HepG2 (cell line): Measurements from ENCODE around the gene H3-3A. TPM values are rescaled to one million over a fixed set of nuclear protein-coding genes. Genes with fewer than 3 reads are reported as not detected.

Experiments
- NFYB ChIP-seq: sonication (generic); formaldehyde crosslinking; IDR thresholded peaks from 2 replicates; pipeline ENCODE4 v1.4.0; 2020; ENCODE audit warnings: missing genetic modification reagents
- PHB2 ChIP-seq: fragments of 450-650 bp; IDR thresholded peaks from 2 replicates; pipeline ENCODE4 v1.6.1; 2018; ENCODE audit not compliant: partially characterized antibody
- RAD21 ChIP-seq: fragments of 450-650 bp; formaldehyde crosslinking; IDR thresholded peaks from 2 replicates; pipeline ENCODE4 v1.5.0; 2020; ENCODE audit warnings: mild to moderate bottlenecking
- RBAK ChIP-seq: sonication (generic); formaldehyde crosslinking; IDR thresholded peaks from 2 replicates; pipeline ENCODE4 v1.5.1; 2020; ENCODE audit warnings: mild to moderate bottlenecking, missing genetic modification reagents
- REPIN1 ChIP-seq: sonication (generic); formaldehyde crosslinking; IDR thresholded peaks from 2 replicates; pipeline ENCODE4 v1.8.0; 2022; ENCODE audit warnings: missing genetic modification reagents, low read depth, mild to moderate bottlenecking, borderline replicate concordance
- RXRA ChIP-seq: sonication (generic); formaldehyde crosslinking; IDR thresholded peaks from 2 replicates; pipeline ENCODE4 v1.5.1; 2020; ENCODE audit warnings: missing genetic modification reagents
- RXRB ChIP-seq: IDR thresholded peaks from 2 replicates; pipeline ENCODE4 v1.6.1; 2016; ENCODE audit warnings: borderline replicate concordance, missing genetic modification reagents, missing compliant biosample characterization
- YEATS2 ChIP-seq: sonication (generic); formaldehyde crosslinking; IDR thresholded peaks from 2 replicates; pipeline ENCODE4 v1.4.0; 2020; ENCODE audit warnings: missing genetic modification reagents, borderline replicate concordance
- ZIK1 ChIP-seq: sonication (generic); formaldehyde crosslinking; IDR thresholded peaks from 2 replicates; pipeline ENCODE4 v1.5.0; 2020; ENCODE audit warnings: mild to moderate bottlenecking, low read depth, missing genetic modification reagents, borderline replicate concordance
- ZKSCAN8 ChIP-seq: IDR thresholded peaks from 2 replicates; pipeline ENCODE4 v1.6.1; 2016; ENCODE audit warnings: borderline replicate concordance, missing genetic modification reagents, missing compliant biosample characterization
- ZNF17 ChIP-seq: sonication (generic); formaldehyde crosslinking; IDR thresholded peaks from 2 replicates; pipeline ENCODE4 v1.5.0; 2020; ENCODE audit warnings: mild to moderate bottlenecking, missing genetic modification reagents
- ZNF205 ChIP-seq: IDR thresholded peaks from 2 replicates; pipeline ENCODE4 v1.6.1; 2018; ENCODE audit warnings: missing biosample characterization, missing genetic modification reagents
- ZNF264 ChIP-seq: sonication (generic); formaldehyde crosslinking; IDR thresholded peaks from 2 replicates; pipeline ENCODE4 v1.4.0; 2020; ENCODE audit warnings: missing genetic modification reagents
- ZNF34 ChIP-seq: sonication (generic); formaldehyde crosslinking; IDR thresholded peaks from 2 replicates; pipeline ENCODE4 v1.4.0; 2020; ENCODE audit warnings: mild to moderate bottlenecking, missing genetic modification reagents, borderline replicate concordance
- ZSCAN22 ChIP-seq: sonication (generic); formaldehyde crosslinking; IDR thresholded peaks from 2 replicates; pipeline ENCODE4 v1.4.0; 2020; ENCODE audit warnings: mild to moderate bottlenecking, missing genetic modification reagents
- polyA plus RNA-seq, 8 experiments: library from polyadenylated mRNA; depleted of rRNA in 3 of 8; stranded (reverse) in 7 of 8; unstranded in 1 of 8; fragments of >200 nt; fragmentation: Illumina TruSeq in 4 of 8; extraction: Trizol in 4 of 8; gene quantifications; 2 replicates each; pipeline versions ENCODE4 v1.2.1 to v1.2.3, GENCODE V29; 2011 to 2016; ENCODE audit warnings: low read depth in 4 of 8, missing spikeins in 1 of 8, mixed read lengths in 1 of 8; ENCODE audit not compliant: insufficient read depth in 1 of 8
- total RNA-seq, 5 experiments: library from RNA; depleted of rRNA; stranded (reverse); fragments of >200 nt; fragmentation: Illumina TruSeq; extraction: Trizol; gene quantifications; 2 replicates each; pipeline ENCODE4 v1.2.3, GENCODE V29; 2016; ENCODE audit warnings: low read depth in 1 of 5
- TF ChIP-seq, protein P1 (sequence below): sonication (generic); formaldehyde crosslinking; IDR thresholded peaks from 2 replicates; pipeline ENCODE4 v1.8.1; 2023; ENCODE audit warnings: mild to moderate bottlenecking, moderate library complexity, missing genetic modification reagents
- TF ChIP-seq, protein P2 (sequence below): sonication (generic); formaldehyde crosslinking; IDR thresholded peaks from 2 replicates; pipeline ENCODE4 v1.5.1; 2020; ENCODE audit warnings: missing genetic modification reagents, mild to moderate bottlenecking, borderline replicate concordance
- TF ChIP-seq, protein P3 (sequence below): sonication (generic); formaldehyde crosslinking; IDR thresholded peaks from 2 replicates; pipeline ENCODE4 v1.4.0; 2020; ENCODE audit warnings: mild to moderate bottlenecking, low read depth, missing genetic modification reagents
- TF ChIP-seq, protein P4 (sequence below): sonication (generic); formaldehyde crosslinking; IDR thresholded peaks from 2 replicates; pipeline ENCODE4 v1.4.0; 2020; ENCODE audit warnings: mild to moderate bottlenecking, missing genetic modification reagents
- TF ChIP-seq, protein P5 (sequence below): IDR thresholded peaks from 2 replicates; pipeline ENCODE4 v1.6.1; 2016; ENCODE audit warnings: missing genetic modification reagents, missing compliant biosample characterization
- TF ChIP-seq, protein P6 (sequence below): sonication (generic); formaldehyde crosslinking; IDR thresholded peaks from 2 replicates; pipeline ENCODE4 v1.9.0; 2021; ENCODE audit warnings: missing genetic modification reagents, borderline replicate concordance

H3-3A gene
- total and polyA plus RNA-seq, 2 of the 13 experiments (the other 11 are each of a cell fraction or from before 2014, with no cell fraction given): 221 to 320 TPM

DNA sequence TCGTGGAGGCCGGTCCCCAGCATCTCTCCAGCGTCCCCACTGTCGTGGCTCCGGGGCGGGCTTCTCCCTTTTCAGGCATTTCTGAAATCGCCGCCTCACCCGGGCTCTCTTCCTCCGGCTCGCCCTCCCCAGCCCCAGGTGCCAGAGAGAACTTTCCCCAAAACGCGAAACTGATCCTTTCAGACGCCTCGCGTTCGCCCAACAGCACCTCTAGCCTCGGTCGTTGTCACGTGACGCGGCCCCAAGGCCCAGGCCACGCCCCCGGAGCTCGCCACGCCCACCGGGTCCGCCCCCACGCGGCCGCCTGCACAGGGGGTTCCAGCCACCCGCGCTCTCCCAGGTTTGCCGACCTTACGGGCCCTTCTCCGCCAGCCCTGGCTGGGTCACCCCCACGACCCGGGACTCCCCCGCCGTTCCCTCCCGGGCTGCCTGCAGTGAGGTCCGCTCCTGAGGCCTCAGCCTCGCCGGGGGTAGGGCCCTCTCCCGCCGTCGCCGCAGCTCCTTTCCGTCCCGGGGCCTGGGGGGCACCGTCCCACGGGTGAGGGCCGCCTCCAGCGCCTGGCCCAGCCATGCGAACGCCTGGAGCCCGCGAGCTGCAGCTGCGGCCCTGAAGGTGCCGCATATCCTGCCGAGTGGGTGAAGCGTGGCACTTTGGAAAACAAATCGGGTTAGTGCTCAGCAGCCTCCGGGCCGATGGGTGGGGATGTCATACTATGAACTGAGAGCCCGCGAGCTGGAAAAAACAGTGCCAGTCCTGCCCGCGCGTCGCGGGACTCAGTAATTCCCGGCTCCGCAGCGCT lies 21.0 kb downstream of the H3-3A start (continued):
- TF ChIP-seq NFYB (CRISPR knock-in tag) (no peak), ZSCAN22 (no peak), ZNF205 (CRISPR knock-in tag) (no peak), PHB2 (no peak), ZNF34 (no peak), ZNF264 (CRISPR knock-in tag) (peak; percentile 46; the same call in 1 of the 2 replicates), YEATS2 (no peak), REPIN1 (peak; percentile 64; the same call in 1 of the 2 replicates), RXRA (CRISPR knock-in tag) (no peak), ZKSCAN8 (CRISPR knock-in tag) (no peak; the same call in 1 of the 2 replicates), RBAK (CRISPR knock-in tag) (no peak), ZNF17 (no peak), RXRB (CRISPR knock-in tag) (peak; percentile 24; the same call in 1 of the 2 replicates), RAD21 (no peak), ZIK1 (CRISPR knock-in tag) (no peak; the same call in 1 of the 2 replicates)
- TF ChIP-seq, protein P1, sequence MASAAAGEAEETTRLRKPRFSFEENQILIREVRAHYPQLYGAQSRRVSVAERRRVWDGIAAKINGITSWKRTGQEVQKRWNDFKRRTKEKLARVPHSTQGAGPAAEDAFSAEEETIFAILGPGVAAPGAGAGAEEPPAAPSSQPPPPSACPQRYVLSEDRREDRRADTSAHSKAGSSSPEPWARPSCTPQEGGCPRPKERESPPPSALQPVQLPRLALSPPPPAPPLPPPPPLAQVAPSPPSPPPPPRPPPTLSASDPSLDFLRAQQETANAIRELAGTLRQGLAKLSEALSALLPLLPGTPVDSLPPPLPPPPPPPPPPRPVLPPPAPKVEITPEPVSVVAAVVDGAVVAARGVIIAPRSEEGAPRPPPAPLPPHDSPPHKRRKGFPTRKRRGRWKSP: 0 out of 2 replicates have a peak, but pooled peaks have one; percentile 19
- TF ChIP-seq, protein P2, sequence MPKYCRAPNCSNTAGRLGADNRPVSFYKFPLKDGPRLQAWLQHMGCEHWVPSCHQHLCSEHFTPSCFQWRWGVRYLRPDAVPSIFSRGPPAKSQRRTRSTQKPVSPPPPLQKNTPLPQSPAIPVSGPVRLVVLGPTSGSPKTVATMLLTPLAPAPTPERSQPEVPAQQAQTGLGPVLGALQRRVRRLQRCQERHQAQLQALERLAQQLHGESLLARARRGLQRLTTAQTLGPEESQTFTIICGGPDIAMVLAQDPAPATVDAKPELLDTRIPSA (CRISPR knock-in tag): peak; percentile 65; the same call in 1 of the 2 replicates
- TF ChIP-seq, protein P3, sequence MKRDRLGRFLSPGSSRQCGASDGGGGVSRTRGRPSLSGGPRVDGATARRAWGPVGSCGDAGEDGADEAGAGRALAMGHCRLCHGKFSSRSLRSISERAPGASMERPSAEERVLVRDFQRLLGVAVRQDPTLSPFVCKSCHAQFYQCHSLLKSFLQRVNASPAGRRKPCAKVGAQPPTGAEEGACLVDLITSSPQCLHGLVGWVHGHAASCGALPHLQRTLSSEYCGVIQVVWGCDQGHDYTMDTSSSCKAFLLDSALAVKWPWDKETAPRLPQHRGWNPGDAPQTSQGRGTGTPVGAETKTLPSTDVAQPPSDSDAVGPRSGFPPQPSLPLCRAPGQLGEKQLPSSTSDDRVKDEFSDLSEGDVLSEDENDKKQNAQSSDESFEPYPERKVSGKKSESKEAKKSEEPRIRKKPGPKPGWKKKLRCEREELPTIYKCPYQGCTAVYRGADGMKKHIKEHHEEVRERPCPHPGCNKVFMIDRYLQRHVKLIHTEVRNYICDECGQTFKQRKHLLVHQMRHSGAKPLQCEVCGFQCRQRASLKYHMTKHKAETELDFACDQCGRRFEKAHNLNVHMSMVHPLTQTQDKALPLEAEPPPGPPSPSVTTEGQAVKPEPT (CRISPR knock-in tag): peak; percentile 87
- TF ChIP-seq, protein P4, sequence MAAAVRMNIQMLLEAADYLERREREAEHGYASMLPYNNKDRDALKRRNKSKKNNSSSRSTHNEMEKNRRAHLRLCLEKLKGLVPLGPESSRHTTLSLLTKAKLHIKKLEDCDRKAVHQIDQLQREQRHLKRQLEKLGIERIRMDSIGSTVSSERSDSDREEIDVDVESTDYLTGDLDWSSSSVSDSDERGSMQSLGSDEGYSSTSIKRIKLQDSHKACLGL (CRISPR knock-in tag): peak; percentile 80
- TF ChIP-seq, protein P5, sequence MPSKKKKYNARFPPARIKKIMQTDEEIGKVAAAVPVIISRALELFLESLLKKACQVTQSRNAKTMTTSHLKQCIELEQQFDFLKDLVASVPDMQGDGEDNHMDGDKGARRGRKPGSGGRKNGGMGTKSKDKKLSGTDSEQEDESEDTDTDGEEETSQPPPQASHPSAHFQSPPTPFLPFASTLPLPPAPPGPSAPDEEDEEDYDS: peak; percentile 38; the same call in 1 of the 2 replicates
- TF ChIP-seq, protein P6, sequence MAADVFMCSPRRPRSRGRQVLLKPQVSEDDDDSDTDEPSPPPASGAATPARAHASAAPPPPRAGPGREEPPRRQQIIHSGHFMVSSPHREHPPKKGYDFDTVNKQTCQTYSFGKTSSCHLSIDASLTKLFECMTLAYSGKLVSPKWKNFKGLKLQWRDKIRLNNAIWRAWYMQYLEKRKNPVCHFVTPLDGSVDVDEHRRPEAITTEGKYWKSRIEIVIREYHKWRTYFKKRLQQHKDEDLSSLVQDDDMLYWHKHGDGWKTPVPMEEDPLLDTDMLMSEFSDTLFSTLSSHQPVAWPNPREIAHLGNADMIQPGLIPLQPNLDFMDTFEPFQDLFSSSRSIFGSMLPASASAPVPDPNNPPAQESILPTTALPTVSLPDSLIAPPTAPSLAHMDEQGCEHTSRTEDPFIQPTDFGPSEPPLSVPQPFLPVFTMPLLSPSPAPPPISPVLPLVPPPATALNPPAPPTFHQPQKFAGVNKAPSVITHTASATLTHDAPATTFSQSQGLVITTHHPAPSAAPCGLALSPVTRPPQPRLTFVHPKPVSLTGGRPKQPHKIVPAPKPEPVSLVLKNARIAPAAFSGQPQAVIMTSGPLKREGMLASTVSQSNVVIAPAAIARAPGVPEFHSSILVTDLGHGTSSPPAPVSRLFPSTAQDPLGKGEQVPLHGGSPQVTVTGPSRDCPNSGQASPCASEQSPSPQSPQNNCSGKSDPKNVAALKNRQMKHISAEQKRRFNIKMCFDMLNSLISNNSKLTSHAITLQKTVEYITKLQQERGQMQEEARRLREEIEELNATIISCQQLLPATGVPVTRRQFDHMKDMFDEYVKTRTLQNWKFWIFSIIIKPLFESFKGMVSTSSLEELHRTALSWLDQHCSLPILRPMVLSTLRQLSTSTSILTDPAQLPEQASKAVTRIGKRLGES (CRISPR knock-in tag): no peak
